Spinal cord (tissue), 4 donors: Measurements from ENCODE around the gene VANGL2. TPM values are rescaled to one million over a fixed set of nuclear protein-coding genes. Genes with fewer than 3 reads are reported as not detected.

Source experiments
- polyA plus RNA-seq, 2 donors: library from polyadenylated mRNA; unstranded; fragments of 120-200 nt; gene quantifications; one replicate each; pipeline ENCODE4 v1.2.1, GENCODE V29; 2013; ENCODE audit not compliant: insufficient read length in 2 of 2
- small RNA-seq: library from RNA; depleted of rRNA; stranded (forward); fragments of <200 nt; gene quantifications from one replicate; pipeline ENCODE3, GENCODE V24; 2014; ENCODE audit warnings: low replicate concordance
- total RNA-seq, 2 donors: library from RNA; depleted of rRNA in 1 of 2; stranded (reverse); fragments of 120-200 nt in 1 of 2; fragments of >200 nt in 1 of 2; gene quantifications; one replicate each; pipeline versions ENCODE4 v1.2.3 to v1.2.4, GENCODE V29; 2013 to 2014

The VANGL2 gene
- total and polyA plus RNA-seq, 4 donors: 8.7 to 67.0 (median 37.1) TPM

Small RNA genes lying within 50 kb of the gene (small RNA-seq; reads per million reads assigned to genes)
- not detected for gene RNU4-42P

Other genes with a start within 250 kb of the VANGL2 start
- under 1 TPM; 0.10 to 0.50 TPM for gene ATP1A4, start 249.0 kb upstream of the VANGL2 start, total RNA-seq
- 1 to 10 TPM; 2.1 to 2.6 TPM for gene ATP1A4, start 249.0 kb upstream of the VANGL2 start, polyA plus RNA-seq
- gene CASQ1, start 210.0 kb upstream of the VANGL2 start, total RNA-seq: 1 to 10 TPM in 1 of 2 donors, under 1 TPM in 1; 0.99 to 1.3 TPM
- gene CASQ1, start 210.0 kb upstream of the VANGL2 start, polyA plus RNA-seq: 1 to 10 TPM; 1.4 to 4.6 TPM
- gene PEA15, start 195.2 kb upstream of the VANGL2 start, total RNA-seq: 100 to 1,000 TPM; 135 to 244 TPM
- gene PEA15, start 195.2 kb upstream of the VANGL2 start, polyA plus RNA-seq: 100 to 1,000 TPM; 646 to 919 TPM
- gene DCAF8, start 138.0 kb upstream of the VANGL2 start, total RNA-seq: 100 to 1,000 TPM in 1 of 2 donors, 10 to 100 TPM in 1; 87.6 to 128 TPM
- gene DCAF8, start 138.0 kb upstream of the VANGL2 start, polyA plus RNA-seq: 100 to 1,000 TPM; 163 to 179 TPM
- gene PEX19, start 115.4 kb upstream of the VANGL2 start, total RNA-seq: 10 to 100 TPM; 54.6 to 64.4 TPM
- 10 to 100 TPM; 66.0 to 67.5 TPM for gene PEX19, start 115.4 kb upstream of the VANGL2 start, polyA plus RNA-seq
- gene COPA, start 57.3 kb upstream of the VANGL2 start, total RNA-seq: 100 to 1,000 TPM; 170 to 200 TPM
- gene COPA, start 57.3 kb upstream of the VANGL2 start, polyA plus RNA-seq: 100 to 1,000 TPM; 136 to 164 TPM
- gene NCSTN, start 57.2 kb upstream of the VANGL2 start, total RNA-seq: 10 to 100 TPM; 54.1 to 56.8 TPM
- 10 to 100 TPM; 70.9 to 74.3 TPM for gene NCSTN, start 57.2 kb upstream of the VANGL2 start, polyA plus RNA-seq
- gene NHLH1, start 33.5 kb upstream of the VANGL2 start, total RNA-seq: 1 to 10 TPM; 1.4 to 1.9 TPM
- gene NHLH1, start 33.5 kb upstream of the VANGL2 start, polyA plus RNA-seq: 1 to 10 TPM; 4.9 to 5.2 TPM
- gene SLAMF6, start 122.7 kb downstream of the VANGL2 start, total RNA-seq: under 1 TPM; 0.10 to 0.11 TPM
- gene SLAMF6, start 122.7 kb downstream of the VANGL2 start, polyA plus RNA-seq: under 1 TPM in 1 of 2 donors, not detected in 1; 0.14 TPM
- 10 to 100 TPM in 1 of 2 donors, 1 to 10 TPM in 1; 4.6 to 10.1 TPM for gene CD84, start 178.9 kb downstream of the VANGL2 start, total RNA-seq
- 1 to 10 TPM; 3.3 to 6.0 TPM for gene CD84, start 178.9 kb downstream of the VANGL2 start, polyA plus RNA-seq
- not detected for gene SLAMF1, start 246.5 kb downstream of the VANGL2 start, total RNA-seq
- not detected for gene SLAMF1, start 246.5 kb downstream of the VANGL2 start, polyA plus RNA-seq